GM18873 (cell line): ENCODE data around the gene ADPGK.
"Not testable (repeated sequence)": the region's sequence is repeated elsewhere in the genome, so short reads cannot be mapped to it uniquely, and the experiment has no call there.

Experiments
- ATAC-seq: cut with Tn5 transposase; IDR thresholded peaks from one replicate; pipeline ENCODE4 v1.9.1; 2021; ENCODE audit warnings: mild to moderate bottlenecking, moderate library complexity, moderate number of reproducible peaks; ENCODE audit not compliant: unreplicated experiment, low FRiP score

ADPGK gene

GRCh38 chr15:72754096-72754495 lies 29.5 kb downstream of the ADPGK start:
- no peak for ATAC-seq

- ATAC-seq, result no peak
Measured at GRCh38 chr15:72751751-72752455, 31.7 kb downstream of the ADPGK start.

GRCh38 chr15:72749700-72750099 lies 33.9 kb downstream of the ADPGK start:
- no peak for ATAC-seq

- ATAC-seq, result no peak
Measured at GRCh38 chr15:72740219-72740618, 43.3 kb downstream of the ADPGK start.

- ATAC-seq, result no peak
Measured at GRCh38 chr15:72737723-72738122, 45.8 kb downstream of the ADPGK start.

- ATAC-seq, result no peak
Measured at GRCh38 chr15:72737061-72737460, 46.5 kb downstream of the ADPGK start.

GRCh38 chr15:72735111-72735510 lies 48.4 kb downstream of the ADPGK start:
- no peak for ATAC-seq

GRCh38 chr15:72733941-72734738 lies 49.4 kb downstream of the ADPGK start:
- ATAC-seq, result no peak

- no peak for ATAC-seq
Measured at GRCh38 chr15:72732516-72732915, 51.0 kb downstream of the ADPGK start.

GRCh38 chr15:72732086-72732485 lies 51.5 kb downstream of the ADPGK start:
- ATAC-seq, result no peak

GRCh38 chr15:72728821-72729220 lies 54.7 kb downstream of the ADPGK start:
- no peak for ATAC-seq

GRCh38 chr15:72728249-72728648 lies 55.3 kb downstream of the ADPGK start:
- ATAC-seq, result not testable (repeated sequence)

GRCh38 chr15:72727154-72727553 lies 56.4 kb downstream of the ADPGK start:
- no peak for ATAC-seq

GRCh38 chr15:72725851-72726250 lies 57.7 kb downstream of the ADPGK start:
- ATAC-seq, result not testable (repeated sequence)

GRCh38 chr15:72725446-72725845 lies 58.1 kb downstream of the ADPGK start:
- ATAC-seq, result no peak

- ATAC-seq, result no peak
Measured at GRCh38 chr15:72724028-72724427, 59.5 kb downstream of the ADPGK start.

GRCh38 chr15:72722071-72722696 lies 61.4 kb downstream of the ADPGK start:
- ATAC-seq, result no peak

GRCh38 chr15:72708551-72709303 lies 74.8 kb downstream of the ADPGK start:
- not testable (repeated sequence) for ATAC-seq

- no peak for ATAC-seq
Measured at GRCh38 chr15:72706266-72706665, 77.3 kb downstream of the ADPGK start.
